WTC11 (cell line): ENCODE measurements around the gene TRIM3. TPM values are rescaled to one million over a fixed set of nuclear protein-coding genes. Genes with fewer than 3 reads are reported as not detected.

Experiments used
- ATAC-seq: fragments of 200-7000 bp; cut with Tn5 transposase; 2 replicates; pipeline ENCODE4 v1.10.0; 2021; ENCODE audit warnings: mild to moderate bottlenecking, moderate library complexity
- CTCF ChIA-PET: fragments of 300-600 bp; sonication (Branson Sonifier 250); formaldehyde crosslinking; loops from one replicate; lab custom pipeline; 2021; ENCODE audit warnings: antibody characterized with exemption; lab: Charles Lee
- POLR2A ChIA-PET: fragments of 350-600 bp; sonication (Branson Sonifier 250); formaldehyde crosslinking; loops from one replicate; lab custom pipeline; 2021; ENCODE audit warnings: antibody characterized with exemption; lab: Charles Lee
- DNase-seq: peaks from one replicate; pipeline ENCODE4 v3.0.0; 2021; ENCODE audit warnings: low spot score
- H3K27ac Mint-ChIP-seq: 2 replicates; pipeline ENCODE4 v1.8.0; 2021; ENCODE audit warnings: mixed read lengths
- H3K27me3 Mint-ChIP-seq: 2 replicates; pipeline ENCODE4 v1.8.0; 2021; ENCODE audit warnings: low read depth, mild to moderate bottlenecking, moderate library complexity, mixed read lengths
- H3K36me3 Mint-ChIP-seq: 2 replicates; pipeline ENCODE4 v1.8.0; 2021; ENCODE audit warnings: mixed read lengths
- H3K4me1 Mint-ChIP-seq: 2 replicates; pipeline ENCODE4 v1.8.0; 2022; ENCODE audit warnings: mixed read lengths
- H3K4me3 Mint-ChIP-seq: 2 replicates; pipeline ENCODE4 v1.8.0; 2021; ENCODE audit warnings: mild to moderate bottlenecking, moderate library complexity, mixed read lengths
- H3K9me3 Mint-ChIP-seq: 2 replicates; pipeline ENCODE4 v1.8.0; 2021; ENCODE audit warnings: mixed read lengths
- ATF1 ChIP-seq: sonication (generic); formaldehyde crosslinking; IDR thresholded peaks from 2 replicates; pipeline ENCODE4 v1.8.1; 2023; ENCODE audit warnings: mild to moderate bottlenecking, moderate library complexity, missing genetic modification reagents
- CBFB ChIP-seq: sonication (generic); formaldehyde crosslinking; IDR thresholded peaks from 2 replicates; pipeline ENCODE4 v1.8.1; 2022; ENCODE audit warnings: mild to moderate bottlenecking, low read depth, missing genetic modification reagents
- CREM ChIP-seq: sonication (generic); formaldehyde crosslinking; IDR thresholded peaks from 2 replicates; pipeline ENCODE4 v1.8.1; 2022; ENCODE audit warnings: mild to moderate bottlenecking, missing genetic modification reagents, moderate library complexity
- FOXK1 ChIP-seq: sonication (generic); formaldehyde crosslinking; IDR thresholded peaks from 2 replicates; pipeline ENCODE4 v1.8.0; 2022; ENCODE audit warnings: mild to moderate bottlenecking, moderate library complexity, missing genetic modification reagents
- GABPB1 ChIP-seq: sonication (generic); formaldehyde crosslinking; IDR thresholded peaks from 2 replicates; pipeline ENCODE4 v1.8.1; 2023; ENCODE audit warnings: mild to moderate bottlenecking, missing genetic modification reagents
- IRF2 ChIP-seq: sonication (generic); formaldehyde crosslinking; IDR thresholded peaks from 2 replicates; pipeline ENCODE4 v1.8.0; 2022; ENCODE audit warnings: low read depth, missing genetic modification reagents, borderline replicate concordance
- JUN ChIP-seq: sonication (generic); formaldehyde crosslinking; IDR thresholded peaks from 2 replicates; pipeline ENCODE4 v1.8.0; 2023; ENCODE audit warnings: mild to moderate bottlenecking, missing genetic modification reagents
- MXD4 ChIP-seq: fragments of 250-450 bp; sonication (Bioruptor Pico); IDR thresholded peaks from 2 replicates; pipeline ENCODE4 v1.8.0; 2021; ENCODE audit warnings: mild to moderate bottlenecking, moderate library complexity, borderline replicate concordance
- NR1H2 ChIP-seq: sonication (generic); formaldehyde crosslinking; IDR thresholded peaks from 2 replicates; pipeline ENCODE4 v1.9.0; 2021; ENCODE audit warnings: mild to moderate bottlenecking, moderate library complexity, missing genetic modification reagents
- NR3C1 ChIP-seq: sonication (generic); formaldehyde crosslinking; conservative IDR thresholded peaks from 2 replicates; pipeline ENCODE4 v1.8.1; 2023; ENCODE audit warnings: low read depth, mild to moderate bottlenecking, missing genetic modification reagents
- RORB ChIP-seq: fragments of 250-450 bp; sonication (Bioruptor Pico); IDR thresholded peaks from 2 replicates; pipeline ENCODE4 v1.9.0; 2021; ENCODE audit warnings: mild to moderate bottlenecking
- SOX15 ChIP-seq: fragments of 250-450 bp; sonication (Bioruptor Pico); IDR thresholded peaks from 2 replicates; pipeline ENCODE4 v1.9.0; 2021; ENCODE audit warnings: mild to moderate bottlenecking
- TEAD4 ChIP-seq: sonication (generic); formaldehyde crosslinking; IDR thresholded peaks from 2 replicates; pipeline ENCODE4 v1.8.0; 2022; ENCODE audit warnings: mild to moderate bottlenecking, missing genetic modification reagents
- ZNF138 ChIP-seq: sonication (generic); formaldehyde crosslinking; conservative IDR thresholded peaks from 2 replicates; pipeline ENCODE4 v1.8.1; 2022; ENCODE audit warnings: mild to moderate bottlenecking, moderate library complexity, missing genetic modification reagents
- ZNF416 ChIP-seq: fragments of 250-450 bp; sonication (Bioruptor Pico); IDR thresholded peaks from 2 replicates; pipeline ENCODE4 v1.9.0; 2021; ENCODE audit warnings: mild to moderate bottlenecking, inconsistent platforms
- ZNF671 ChIP-seq: fragments of 250-450 bp; sonication (Bioruptor Pico); IDR thresholded peaks from 2 replicates; pipeline ENCODE4 v1.8.0; 2021; ENCODE audit warnings: mild to moderate bottlenecking
- total RNA-seq: library from RNA; stranded (reverse); gene quantifications from 3 replicates; pipeline ENCODE4 v1.2.3, GENCODE V29; 2021
- TF ChIP-seq, protein P1 (sequence below): sonication (generic); formaldehyde crosslinking; IDR thresholded peaks from 2 replicates; pipeline ENCODE4 v1.8.1; 2023; ENCODE audit warnings: mild to moderate bottlenecking, missing genetic modification reagents
- TF ChIP-seq, protein P2 (sequence below): sonication (generic); formaldehyde crosslinking; IDR thresholded peaks from 2 replicates; pipeline ENCODE4 v1.8.1; 2022; ENCODE audit warnings: mild to moderate bottlenecking, missing genetic modification reagents, moderate library complexity, borderline replicate concordance
- TF ChIP-seq, protein P3 (sequence below): fragments of 250-450 bp; sonication (Bioruptor Pico); IDR thresholded peaks from 2 replicates; pipeline ENCODE4 v1.9.0; 2021; ENCODE audit warnings: moderate library complexity, mild to moderate bottlenecking, inconsistent platforms, borderline replicate concordance
- TF ChIP-seq, protein P4 (sequence below): sonication (generic); formaldehyde crosslinking; IDR thresholded peaks from 2 replicates; pipeline ENCODE4 v1.8.1; 2023; ENCODE audit warnings: mild to moderate bottlenecking, missing genetic modification reagents, moderate library complexity

Gene TRIM3
- total RNA-seq, 1 experiment from 2014 or later, result 21.3 TPM

DNA sequence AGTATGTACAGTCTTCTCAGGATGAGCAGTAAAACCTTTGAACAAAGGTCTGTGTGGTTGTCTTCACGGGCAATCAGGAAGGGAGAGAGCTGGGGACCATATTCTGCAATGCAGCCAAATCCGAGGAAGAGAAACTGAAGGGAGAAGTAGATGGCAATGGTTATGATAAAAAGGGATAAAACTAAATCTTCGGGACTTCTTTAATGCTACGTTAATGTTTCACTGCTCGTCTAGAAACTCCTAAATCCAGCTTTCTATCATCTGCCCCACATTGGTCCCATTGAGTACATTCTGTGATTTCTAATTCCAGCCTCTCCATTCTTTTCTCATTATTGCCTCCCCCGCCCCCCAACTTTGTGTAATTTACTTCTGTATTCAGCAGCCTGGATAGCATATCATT is 9.3 kb upstream of the TRIM3 start:
- Mint-ChIP-seq H3K36me3 (peaks cover 31% of the 10 kb centered on the region), H3K27me3 (no peaks in the 10 kb centered on the region), H3K27ac (peak overlapping the region; percentile 30), H3K9me3 (no peaks in the 10 kb centered on the region), H3K4me3 (peak overlapping the region; percentile 98), H3K4me1 (peaks cover 18% of the 10 kb centered on the region)
- DNase-seq (no peak), ATAC-seq (no peak)
- CTCF ChIA-PET, result interaction anchor here (0.7 to 2.4 kb wide), 3 partner anchors 92 to 120 kb away, joined by 3 to 19 read pairs (median 3); partner anchors contain the start of gene RRP8
- TF ChIP-seq ZNF416 (no peak), ZNF671 (CRISPR knock-in tag) (no peak)
- POLR2A ChIA-PET, result no interaction called here

DNA sequence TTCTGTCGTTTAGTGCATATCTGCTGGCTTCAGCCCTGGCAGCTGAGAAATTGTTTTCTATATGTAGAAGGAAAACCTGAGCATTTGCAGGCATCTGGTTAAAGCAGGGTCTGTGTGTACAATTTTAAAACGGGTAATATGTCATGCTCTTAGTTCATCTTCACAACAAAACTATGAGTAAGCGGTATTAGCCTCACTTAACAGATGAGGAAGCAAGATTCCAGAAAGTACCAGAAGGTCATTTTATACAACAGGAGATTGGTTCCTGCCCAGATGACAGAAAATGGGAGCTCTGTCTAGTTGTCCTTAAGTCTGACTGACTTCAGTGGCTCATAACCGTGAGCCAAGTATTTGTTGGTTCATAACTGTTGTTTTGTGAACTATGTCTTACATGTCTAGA is 8.7 kb upstream of the TRIM3 start:
- ChIA-PET CTCF (interaction anchor here (1.4 to 2.4 kb wide), 2 partner anchors 91 to 104 kb away, joined by 3 to 19 read pairs; no protein-coding TSS in a partner anchor), POLR2A (interaction anchor here (1.0 to 1.7 kb wide), 3 partner anchors 11 to 129 kb away, joined by 3 to 15 read pairs (median 7); partner anchors contain the start of gene TAF10)
- Mint-ChIP-seq H3K4me1 (peaks cover 18% of the 10 kb centered on the region), H3K27ac (peak overlapping the region; percentile 30), H3K27me3 (no peaks in the 10 kb centered on the region), H3K4me3 (peak overlapping the region; percentile 98), H3K9me3 (no peaks in the 10 kb centered on the region), H3K36me3 (peaks cover 35% of the 10 kb centered on the region)
- TF ChIP-seq MXD4 (CRISPR knock-in tag) (no peak), IRF2 (CRISPR knock-in tag) (no peak), TEAD4 (no peak), ZNF138 (CRISPR knock-in tag) (no peak), CREM (no peak), NR3C1 (CRISPR knock-in tag) (no peak), ATF1 (CRISPR knock-in tag) (no peak), CBFB (CRISPR knock-in tag) (no peak)
- TF ChIP-seq, protein P1, sequence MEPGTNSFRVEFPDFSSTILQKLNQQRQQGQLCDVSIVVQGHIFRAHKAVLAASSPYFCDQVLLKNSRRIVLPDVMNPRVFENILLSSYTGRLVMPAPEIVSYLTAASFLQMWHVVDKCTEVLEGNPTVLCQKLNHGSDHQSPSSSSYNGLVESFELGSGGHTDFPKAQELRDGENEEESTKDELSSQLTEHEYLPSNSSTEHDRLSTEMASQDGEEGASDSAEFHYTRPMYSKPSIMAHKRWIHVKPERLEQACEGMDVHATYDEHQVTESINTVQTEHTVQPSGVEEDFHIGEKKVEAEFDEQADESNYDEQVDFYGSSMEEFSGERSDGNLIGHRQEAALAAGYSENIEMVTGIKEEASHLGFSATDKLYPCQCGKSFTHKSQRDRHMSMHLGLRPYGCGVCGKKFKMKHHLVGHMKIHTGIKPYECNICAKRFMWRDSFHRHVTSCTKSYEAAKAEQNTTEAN (CRISPR knock-in tag), result no peak
- TF ChIP-seq, protein P2, sequence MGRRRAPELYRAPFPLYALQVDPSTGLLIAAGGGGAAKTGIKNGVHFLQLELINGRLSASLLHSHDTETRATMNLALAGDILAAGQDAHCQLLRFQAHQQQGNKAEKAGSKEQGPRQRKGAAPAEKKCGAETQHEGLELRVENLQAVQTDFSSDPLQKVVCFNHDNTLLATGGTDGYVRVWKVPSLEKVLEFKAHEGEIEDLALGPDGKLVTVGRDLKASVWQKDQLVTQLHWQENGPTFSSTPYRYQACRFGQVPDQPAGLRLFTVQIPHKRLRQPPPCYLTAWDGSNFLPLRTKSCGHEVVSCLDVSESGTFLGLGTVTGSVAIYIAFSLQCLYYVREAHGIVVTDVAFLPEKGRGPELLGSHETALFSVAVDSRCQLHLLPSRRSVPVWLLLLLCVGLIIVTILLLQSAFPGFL (CRISPR knock-in tag), result no peak
- DNase-seq, result no peak
- no peak for ATAC-seq

DNA sequence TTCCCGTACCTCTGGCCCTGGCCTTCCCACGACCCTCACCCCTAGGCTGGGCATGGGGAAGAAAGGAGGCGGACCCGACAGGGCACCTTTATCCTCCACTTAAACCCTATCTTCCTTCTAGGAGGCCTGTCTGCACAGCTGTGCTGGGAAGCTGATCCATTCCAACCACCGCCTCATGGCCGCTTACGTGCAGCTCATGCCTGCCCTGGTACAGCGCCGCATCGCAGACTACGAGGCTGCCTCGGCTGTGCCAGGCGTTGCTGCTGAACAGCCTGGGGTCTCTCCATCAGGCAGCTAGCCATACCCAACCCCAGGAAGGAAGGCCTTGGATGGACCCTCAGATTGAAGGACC is 8.2 kb upstream of the TRIM3 start:
- Mint-ChIP-seq H3K4me3 (peak overlapping the region; percentile 98), H3K27ac (peak overlapping the region; percentile 99), H3K9me3 (no peaks in the 10 kb centered on the region), H3K4me1 (peaks cover 18% of the 10 kb centered on the region), H3K27me3 (no peaks in the 10 kb centered on the region), H3K36me3 (peaks cover 40% of the 10 kb centered on the region)
- ATAC-seq (no peak; the same call in 1 of the 2 replicates), DNase-seq (no peak)
- CTCF ChIA-PET, result interaction anchor here (1.0 to 2.4 kb wide), 9 partner anchors 12 to 103 kb away, joined by 3 to 19 read pairs (median 9); no protein-coding TSS in a partner anchor
- TF ChIP-seq NR1H2 (CRISPR knock-in tag), result no peak
- TF ChIP-seq RORB (CRISPR knock-in tag), result no peak
- TF ChIP-seq, protein P3, sequence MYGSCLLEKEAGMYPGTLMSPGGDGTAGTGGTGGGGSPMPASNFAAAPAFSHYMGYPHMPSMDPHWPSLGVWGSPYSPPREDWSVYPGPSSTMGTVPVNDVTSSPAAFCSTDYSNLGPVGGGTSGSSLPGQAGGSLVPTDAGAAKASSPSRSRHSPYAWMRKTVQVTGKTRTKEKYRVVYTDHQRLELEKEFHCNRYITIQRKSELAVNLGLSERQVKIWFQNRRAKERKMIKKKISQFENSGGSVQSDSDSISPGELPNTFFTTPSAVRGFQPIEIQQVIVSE (CRISPR knock-in tag), result no peak
- TF ChIP-seq MXD4 (CRISPR knock-in tag), result no peak
- no peak for TF ChIP-seq GABPB1 (CRISPR knock-in tag)
- no peak for TF ChIP-seq SOX15 (CRISPR knock-in tag)
- TF ChIP-seq FOXK1, result no peak
- TF ChIP-seq CBFB (CRISPR knock-in tag), result no peak
- no peak for TF ChIP-seq JUN (CRISPR knock-in tag)
- TF ChIP-seq, protein P4, sequence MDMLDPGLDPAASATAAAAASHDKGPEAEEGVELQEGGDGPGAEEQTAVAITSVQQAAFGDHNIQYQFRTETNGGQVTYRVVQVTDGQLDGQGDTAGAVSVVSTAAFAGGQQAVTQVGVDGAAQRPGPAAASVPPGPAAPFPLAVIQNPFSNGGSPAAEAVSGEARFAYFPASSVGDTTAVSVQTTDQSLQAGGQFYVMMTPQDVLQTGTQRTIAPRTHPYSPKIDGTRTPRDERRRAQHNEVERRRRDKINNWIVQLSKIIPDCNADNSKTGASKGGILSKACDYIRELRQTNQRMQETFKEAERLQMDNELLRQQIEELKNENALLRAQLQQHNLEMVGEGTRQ (CRISPR knock-in tag), result no peak
- POLR2A ChIA-PET, result interaction anchor here (0.8 to 1.7 kb wide), 10 partner anchors 8 to 201 kb away, joined by 3 to 15 read pairs (median 5); partner anchors contain the start of genes DNHD1, MRPL17 and TAF10
